ENCODE measurements around the gene ZBTB20. TPM values are rescaled to one million over a fixed set of nuclear protein-coding genes. Genes with fewer than 3 reads are reported as not detected.

The ZBTB20 gene
- total RNA-seq, 1 donor from 2014 or later, result 28.5 TPM

DNA sequence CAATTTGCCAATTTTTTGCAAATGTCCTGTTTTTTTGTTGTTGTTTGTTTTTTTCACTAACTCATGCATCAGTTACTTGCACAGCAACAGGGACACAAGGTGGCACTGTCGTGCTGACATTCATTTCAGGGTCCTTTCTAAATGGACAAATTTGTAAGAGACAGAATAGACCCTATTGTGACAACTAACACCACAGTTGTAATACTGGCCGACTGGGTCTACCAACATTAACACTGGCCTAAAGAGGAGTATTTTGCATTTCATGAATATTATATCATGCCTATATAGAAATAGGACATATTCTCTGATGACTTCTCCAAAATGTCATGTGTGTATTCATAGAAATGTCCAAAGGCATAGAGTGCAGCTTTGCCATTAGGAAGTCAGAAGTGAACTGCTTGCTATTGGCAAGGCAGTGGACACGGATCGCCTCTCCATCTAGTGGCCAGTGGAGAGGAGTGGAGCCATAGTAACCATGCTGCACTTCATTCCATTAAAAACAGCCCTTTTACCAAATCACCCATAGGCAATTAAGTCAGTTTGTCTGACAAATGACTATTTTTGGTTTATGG lies 54.8 kb downstream of the ZBTB20 start:
- DNase-seq (ENCODE audit: extremely low read depth, low read depth, low spot score), result no peak

DNA sequence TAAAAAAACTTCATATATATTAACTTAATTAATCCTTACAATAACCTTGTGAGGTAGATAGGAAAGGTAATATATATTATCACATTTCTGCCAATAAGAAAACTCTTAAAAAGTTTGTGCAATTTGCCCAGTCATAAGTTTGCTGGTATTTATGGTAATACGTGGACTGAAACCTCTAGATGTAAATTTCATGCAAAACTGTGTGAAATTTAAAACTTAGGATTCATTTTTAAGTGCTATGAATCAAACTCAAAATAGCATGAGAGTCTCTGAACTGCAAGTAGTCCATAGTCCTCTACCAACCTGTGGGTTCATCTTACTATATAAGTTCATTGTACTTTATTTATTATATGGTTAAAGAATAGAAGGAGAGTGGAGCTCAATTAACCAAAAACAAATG lies 56.4 kb downstream of the ZBTB20 start:
- DNase-seq (ENCODE audit: extremely low read depth, low read depth, low spot score), result no peak

DNA sequence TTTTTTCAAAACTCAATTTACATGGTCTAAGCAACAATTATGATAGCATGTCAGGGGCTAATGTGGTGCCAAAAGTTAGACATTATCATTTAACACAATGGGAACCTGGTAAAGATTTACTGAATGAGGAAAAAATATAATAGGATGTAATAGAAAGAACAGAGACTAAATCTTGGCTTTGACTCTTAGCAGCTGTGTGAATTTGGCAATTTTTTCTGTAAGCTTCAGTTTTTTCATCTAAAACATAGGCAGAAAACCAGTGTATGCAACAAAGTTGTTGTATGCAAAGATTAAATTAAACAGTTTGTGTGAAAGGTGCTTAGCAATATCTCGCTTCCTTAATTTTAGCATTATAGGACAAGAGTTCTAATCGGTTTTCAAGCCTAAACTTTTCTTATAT lies 57.6 kb downstream of the ZBTB20 start:
- DNase-seq (ENCODE audit: extremely low read depth, low read depth, low spot score), result no peak

DNA sequence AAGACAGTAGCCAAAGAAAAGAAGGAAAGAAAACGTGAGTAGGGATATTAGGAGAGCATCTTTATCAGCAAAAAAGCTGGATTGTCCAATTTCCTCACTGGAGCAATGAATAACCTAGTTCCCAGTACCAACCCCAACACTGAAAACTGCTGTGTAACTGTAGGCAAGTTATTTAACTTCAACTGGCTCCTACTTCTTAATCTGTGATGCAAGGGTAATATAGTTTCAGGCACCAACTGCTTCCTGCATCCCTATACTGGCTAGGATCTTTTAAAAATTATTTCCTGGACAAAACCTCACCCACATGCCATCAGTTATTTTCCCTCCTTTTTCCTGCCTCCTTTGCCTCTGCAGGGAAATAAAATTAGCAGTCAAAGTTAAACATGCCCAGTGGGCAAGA lies 59.6 kb downstream of the ZBTB20 start:
- DNase-seq (ENCODE audit: extremely low read depth, low read depth, low spot score), result no peak

DNA sequence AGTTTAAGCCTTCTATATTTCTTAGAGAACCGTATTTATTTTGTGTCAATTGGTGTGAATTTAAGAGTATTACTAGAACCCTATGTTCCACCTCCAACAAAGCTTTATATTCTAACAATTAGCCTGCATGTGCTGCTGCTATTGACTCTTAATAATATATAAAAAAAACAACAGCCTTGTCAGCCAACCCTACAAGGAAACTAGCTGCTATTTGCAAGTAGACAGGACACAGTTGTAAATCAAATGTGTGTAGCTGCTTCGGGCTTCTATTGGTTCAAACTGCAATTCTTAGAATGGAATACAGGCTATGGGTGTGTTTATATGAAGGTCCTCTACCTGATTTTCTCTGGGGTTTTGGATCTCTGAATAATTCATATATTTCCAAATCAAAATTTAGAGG lies 60.7 kb downstream of the ZBTB20 start:
- DNase-seq (ENCODE audit: extremely low read depth, low read depth, low spot score), result no peak

DNA sequence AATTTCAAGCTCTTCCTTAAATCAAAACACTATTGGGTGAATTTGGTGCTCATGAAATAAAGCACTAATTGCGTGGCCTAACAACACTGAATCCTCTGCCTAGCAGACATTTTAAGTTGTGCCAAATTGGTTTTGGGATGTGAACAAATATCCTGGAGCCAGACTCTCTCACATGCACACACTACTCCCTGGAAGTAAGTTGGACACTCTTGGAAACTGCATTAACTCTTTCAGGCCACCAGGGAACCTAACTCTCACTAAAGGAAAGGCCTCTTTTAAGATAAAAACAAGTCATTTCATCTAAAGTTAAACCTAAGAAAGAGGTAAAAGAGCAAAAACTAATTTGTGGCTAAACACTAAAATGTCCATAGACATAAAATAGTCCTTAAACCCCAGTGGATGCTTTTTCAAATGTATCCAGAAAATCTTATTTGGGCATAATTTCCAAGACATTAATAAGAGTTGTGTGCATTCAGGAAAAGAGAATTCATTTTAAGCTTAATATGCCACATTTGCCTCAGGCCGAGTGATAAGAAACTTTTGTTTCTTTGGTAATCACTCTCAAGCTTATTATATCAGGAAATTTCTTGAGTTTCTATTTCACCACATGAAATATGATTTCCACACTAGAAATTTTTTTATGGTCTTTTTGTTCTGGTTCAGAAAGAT lies 61.8 kb downstream of the ZBTB20 start:
- no peak for DNase-seq (ENCODE audit: extremely low read depth, low read depth, low spot score)

DNA sequence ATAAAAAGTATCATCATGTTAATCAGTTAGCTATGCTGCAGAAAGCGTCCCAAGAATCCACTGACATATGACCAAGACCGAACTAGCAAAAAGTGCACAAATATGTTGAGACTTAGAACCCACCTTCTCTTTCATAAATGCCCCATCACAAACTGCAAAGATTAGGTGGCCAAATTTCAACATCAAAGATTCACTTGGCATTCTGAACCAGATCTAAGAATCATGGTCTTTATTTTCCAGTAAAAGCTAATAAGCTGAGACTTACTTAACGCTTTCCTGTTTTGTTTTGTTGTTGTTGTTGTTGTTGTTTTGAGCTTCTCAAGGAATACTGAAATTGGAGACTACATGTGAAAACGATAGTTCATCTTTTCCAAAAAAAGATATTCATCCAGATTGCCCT lies 62.4 kb downstream of the ZBTB20 start:
- DNase-seq (ENCODE audit: extremely low read depth, low read depth, low spot score), result no peak

DNA sequence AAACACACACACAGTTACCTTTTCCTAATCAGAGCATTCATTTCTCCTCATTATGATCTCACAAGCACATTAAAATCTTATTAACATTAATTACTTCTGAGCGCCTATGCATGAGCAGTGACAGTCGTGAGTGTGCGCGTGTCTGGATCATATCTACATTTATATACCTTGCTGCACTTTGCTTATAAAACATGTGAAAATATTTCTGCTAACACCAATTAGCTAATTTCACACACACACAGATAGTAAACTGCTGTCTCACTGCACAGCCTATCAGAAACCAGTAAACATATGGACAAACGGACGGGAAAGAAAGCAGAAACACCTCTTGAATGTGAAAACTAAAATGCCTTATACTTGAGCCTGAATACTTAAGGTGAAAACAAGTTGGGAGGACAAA lies 64.8 kb downstream of the ZBTB20 start:
- no peak for DNase-seq (ENCODE audit: extremely low read depth, low read depth, low spot score)

DNA sequence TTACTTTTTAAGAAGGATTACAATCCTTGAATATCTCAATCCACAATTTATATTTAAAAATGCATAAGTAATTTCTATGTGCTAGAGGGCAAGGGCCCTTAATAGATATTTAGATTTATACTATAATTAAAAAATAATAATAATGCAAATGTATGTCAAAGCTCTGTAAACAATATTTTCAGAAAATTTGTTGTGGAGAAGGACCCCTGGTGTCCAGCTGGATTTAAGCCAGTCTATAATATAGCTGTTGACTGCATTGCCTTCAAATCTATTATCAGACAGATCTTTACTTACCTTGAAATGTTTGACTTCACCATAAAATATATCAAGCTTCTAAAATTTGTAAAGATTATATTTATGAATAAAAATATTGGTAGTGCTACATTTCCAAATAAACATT lies 65.6 kb downstream of the ZBTB20 start:
- no peak for DNase-seq (ENCODE audit: extremely low read depth, low read depth, low spot score)

DNA sequence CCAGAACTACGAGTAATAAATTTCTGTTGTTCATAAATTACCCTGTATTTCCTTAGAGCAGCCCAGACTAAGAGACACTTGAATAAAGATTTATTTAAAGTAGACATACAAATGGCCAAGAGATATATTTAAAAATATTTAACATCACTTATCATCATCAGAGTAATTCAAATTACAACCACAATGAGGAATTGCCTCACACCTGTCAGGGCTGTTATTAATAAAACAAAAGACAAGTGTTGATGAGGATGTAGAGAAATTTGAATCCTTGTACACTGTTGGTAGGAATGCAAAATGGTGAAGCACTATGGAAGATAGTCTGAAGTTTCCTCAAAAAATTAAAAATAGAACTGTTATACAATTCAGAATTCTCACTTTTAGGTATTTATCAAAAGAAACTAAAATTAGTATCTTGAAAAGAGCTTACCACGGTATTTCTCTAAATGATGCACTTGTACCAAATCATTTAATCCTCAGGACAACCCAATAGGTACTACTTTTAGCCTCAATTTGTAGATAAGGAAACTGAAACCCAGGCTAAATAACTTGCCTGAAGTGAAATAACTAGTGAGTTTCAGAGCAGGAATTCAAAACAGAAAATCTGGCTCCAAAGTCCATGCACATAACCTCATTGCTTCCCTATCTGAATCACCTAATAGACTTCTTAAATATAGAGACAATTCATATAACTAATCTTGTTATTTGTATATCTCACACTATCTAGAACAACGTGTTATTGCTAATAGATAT lies 69.4 kb downstream of the ZBTB20 start:
- DNase-seq (ENCODE audit: extremely low read depth, low read depth, low spot score), result no peak

DNA sequence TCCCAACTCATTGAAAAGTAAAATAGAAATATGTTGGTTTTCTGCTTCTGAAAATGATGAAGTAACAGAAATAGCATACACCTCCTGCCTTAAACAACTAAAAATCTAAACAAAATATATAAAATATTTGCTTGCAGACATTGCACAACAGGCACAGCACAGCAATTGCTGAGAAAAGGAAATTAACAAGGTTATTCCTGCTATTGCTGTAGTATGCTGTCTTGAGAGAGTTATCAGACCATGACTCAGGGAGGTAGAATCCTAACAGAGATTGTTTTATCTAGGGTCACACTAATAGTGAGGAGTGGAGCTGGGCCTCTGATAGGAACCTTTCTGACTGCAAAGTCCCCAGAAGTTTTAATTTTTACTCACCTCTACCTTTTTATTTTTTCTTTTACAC lies 72.6 kb downstream of the ZBTB20 start:
- no peak for DNase-seq (ENCODE audit: extremely low read depth, low read depth, low spot score)

DNA sequence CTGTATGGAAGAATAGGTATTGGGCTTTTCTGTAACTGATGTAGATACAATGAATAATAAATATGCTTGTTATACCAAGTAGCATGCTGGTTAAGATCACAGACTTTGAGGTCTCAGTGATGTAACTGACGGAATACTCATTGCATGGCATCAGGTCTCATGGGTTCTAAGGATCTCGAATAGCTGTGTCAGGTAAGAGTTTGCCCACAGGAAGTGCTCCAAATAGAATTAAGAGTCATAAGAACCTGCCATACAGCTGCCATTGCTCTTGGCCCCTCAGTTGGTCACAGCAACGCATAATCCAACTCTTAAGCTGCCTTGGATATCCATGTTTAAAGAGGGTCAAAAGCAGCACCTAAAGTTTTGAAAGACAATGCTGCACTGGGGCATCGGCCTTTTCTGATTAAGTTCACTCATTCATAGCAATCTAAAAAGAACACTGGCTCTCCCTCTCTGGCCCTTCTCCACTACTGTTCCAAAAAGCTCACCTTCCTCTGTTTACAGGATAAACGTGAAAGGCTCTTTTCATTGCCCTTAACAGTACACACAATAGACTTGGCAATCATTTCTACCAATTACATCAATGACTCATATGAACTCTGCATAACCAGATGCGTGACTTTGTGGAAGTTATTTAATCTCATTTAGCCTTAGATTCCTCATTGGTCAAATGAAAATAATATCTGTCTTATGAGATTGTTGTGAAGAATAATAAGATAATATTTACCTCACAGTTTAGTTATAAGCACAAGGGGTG lies 74.6 kb downstream of the ZBTB20 start:
- DNase-seq (ENCODE audit: extremely low read depth, low read depth, low spot score), result peak; percentile 36

DNA sequence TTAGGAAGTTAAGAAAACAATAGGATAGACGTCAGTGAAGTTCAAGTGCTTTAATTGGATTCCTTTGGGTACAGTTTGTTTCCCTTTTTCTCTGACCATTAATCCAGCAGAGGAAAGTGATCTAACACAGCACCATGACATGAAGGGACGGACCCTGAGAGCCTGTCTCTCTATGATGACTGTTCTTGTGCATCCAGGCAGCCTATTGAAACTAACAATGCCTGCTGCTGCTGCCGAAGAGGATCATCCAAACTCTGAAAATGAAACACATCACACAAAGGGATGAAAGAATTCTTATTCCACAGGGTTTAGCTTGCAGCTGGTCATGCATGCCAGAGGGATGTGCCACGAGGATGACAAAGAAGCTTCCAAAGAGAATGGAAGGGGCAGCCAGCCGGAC lies 75.5 kb downstream of the ZBTB20 start:
- peak; percentile 33 for DNase-seq (ENCODE audit: extremely low read depth, low read depth, low spot score)

DNA sequence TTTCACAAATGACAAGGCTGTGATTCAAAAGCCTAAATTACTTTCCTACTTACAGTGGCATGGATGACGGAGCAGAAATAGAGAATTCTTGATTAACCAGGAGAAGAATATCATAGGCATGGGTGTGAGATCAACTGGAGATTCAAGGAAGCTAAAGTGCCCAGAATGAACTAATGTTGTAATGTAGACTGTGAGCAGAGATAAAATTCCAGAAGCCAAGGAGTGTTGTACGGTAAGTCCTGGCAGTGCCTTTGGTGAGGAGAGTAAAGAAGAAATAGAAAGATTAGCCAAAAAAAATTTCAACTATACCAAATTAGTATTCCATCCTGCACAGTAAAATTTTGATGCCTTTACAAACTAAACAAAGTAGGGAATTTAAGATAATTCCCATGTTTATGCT lies 75.9 kb downstream of the ZBTB20 start:
- no peak for DNase-seq (ENCODE audit: extremely low read depth, low read depth, low spot score)

DNA sequence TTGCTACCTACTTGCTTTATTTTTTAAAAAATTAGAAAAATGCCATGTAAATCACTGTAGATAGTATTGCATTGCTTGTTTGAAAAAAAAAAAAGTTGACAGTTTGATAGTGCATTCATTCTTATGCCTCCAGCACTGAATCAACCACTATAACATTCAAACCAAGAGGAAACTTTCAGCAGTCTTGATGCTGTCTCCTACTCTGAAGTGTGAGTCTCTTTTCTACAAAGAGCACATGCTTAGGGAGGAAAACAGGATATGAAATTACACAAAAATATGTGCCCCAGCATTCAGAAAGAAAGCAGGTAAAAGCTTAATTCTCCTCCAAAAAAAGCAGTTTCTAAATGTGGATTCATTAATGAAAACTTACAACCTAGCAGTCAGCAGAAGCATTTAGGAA lies 78.3 kb downstream of the ZBTB20 start:
- no peak for DNase-seq (ENCODE audit: extremely low read depth, low read depth, low spot score)

DNA sequence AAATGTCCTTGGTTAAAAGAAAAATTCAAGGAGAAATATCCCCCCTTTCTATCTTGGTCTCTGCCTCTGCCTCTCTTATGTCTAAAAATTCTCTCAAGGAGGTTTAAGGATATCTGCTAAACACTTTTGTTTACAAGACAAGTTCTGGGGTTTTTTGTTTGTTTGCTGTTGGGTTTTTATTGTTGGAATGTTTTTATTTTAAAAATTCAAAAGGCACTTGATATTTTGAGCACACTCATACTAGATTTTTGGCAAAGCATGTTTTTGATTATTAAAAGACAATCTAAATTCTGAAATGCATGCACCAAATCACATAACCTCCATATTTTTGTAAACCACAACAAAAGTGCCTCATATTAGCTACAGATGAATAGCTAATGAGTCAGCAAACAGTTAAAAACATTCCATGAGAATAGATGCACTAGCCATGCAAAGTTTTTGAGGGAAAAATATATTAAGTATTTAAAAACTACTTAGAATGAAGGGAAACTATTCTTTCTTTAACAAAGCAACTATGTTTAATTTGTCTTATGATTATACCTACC lies 84.6 kb downstream of the ZBTB20 start:
- DNase-seq (ENCODE audit: extremely low read depth, low read depth, low spot score), result no peak

DNA sequence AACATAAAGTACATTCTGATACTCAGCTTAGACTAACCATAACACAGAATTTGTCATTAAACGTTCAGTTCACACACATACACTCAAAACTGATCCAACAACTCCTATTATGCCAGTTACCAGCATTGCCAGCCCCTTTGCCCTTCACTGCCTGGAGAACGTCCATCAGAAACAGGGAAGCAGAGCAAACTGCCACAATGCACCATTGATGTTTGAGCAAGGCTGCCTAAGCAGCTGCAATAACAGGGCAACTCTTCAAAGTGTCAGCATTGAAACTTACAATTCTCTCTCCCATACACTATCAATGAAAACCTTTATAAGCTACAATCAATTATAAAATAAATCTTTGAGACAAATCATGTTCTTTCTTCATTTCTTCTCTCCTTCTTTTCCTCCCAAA lies 85.1 kb downstream of the ZBTB20 start:
- no peak for DNase-seq (ENCODE audit: extremely low read depth, low read depth, low spot score)

DNA sequence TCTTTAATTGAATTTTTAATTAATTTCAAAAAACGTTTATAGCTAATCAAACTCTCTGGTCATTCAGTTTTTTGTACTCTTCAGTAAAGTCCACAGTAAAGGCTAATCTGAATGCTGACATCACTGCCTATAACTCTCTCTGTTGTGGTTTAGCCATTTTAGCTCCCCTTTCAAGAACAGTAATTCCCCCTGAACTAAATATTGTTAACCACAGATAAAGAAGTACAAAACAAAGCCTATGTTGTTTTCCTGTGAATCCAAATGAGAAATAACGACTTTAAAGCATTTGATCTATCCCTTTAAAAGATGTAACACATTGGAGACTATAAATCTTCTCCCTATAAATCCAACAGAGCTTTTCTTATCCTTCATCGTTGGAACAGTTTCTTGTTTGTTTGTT lies 94.2 kb downstream of the ZBTB20 start:
- no peak for DNase-seq (ENCODE audit: extremely low read depth, low read depth, low spot score)

DNA sequence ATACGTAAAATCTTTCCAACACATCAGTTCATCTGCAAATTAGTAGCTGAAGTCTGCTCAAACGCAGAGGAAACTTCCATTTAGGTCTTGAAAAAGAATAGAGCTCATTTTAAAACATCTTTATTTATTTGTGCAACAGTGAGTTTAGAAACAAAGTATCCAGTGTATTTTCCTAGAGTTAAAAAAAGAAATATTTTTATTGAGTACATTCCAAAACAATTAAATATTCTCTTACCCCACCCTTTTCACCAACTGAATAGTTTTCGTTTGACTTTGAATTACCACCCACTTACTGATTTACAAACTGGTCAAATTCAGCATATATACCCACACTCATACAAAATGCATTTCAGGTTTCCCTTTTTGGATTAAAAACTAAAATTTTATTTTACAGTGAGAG lies 104.7 kb downstream of the ZBTB20 start:
- DNase-seq (ENCODE audit: extremely low read depth, low read depth, low spot score), result no peak

DNA sequence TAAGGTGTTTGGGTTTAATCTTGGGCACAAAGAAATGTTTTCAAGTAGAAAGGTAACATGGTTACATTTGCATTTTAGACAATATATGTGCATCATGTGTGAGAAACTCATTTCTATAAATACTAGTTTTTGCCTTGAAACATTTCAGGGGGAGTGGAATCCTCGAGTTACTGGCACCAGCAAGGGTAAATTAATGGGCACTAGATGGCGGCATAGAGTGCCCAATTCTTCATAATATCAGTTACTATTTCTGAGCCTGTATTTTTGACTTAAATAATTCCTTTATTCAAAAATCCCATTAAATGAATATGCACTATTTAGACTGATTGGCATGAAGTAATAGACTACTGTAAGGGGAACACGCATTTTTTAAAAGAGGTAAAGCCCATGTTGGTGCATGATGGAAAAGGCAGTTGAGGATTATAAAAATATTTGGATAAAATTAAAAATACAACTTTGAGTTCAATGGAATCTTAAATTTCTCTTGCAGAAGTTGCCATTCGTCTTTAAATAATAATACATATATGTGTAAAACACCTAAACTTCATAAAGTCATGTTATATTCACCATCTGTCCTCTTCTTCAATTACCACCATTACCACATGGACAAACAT lies 106.3 kb downstream of the ZBTB20 start:
- peak; percentile 29 for DNase-seq (ENCODE audit: extremely low read depth, low read depth, low spot score)

DNA sequence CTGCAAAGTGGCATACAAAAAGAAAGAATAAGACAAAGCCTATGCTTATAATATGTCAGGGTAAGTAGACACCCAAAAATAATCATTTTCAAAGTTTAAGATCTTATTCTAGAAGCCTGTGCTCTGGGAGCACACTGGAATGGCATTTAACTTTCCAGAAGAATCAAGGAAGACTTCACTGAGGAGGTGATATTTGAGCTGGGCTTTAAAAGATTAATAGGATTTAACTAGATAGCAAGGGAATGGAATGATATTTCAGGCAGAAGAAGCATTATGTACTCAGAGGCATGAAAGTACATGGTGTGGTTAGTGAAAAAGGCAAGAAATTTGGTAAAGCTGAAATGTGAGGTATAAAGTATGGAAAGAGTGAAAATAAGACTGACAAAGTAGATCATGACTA lies 106.8 kb downstream of the ZBTB20 start:
- no peak for DNase-seq (ENCODE audit: extremely low read depth, low read depth, low spot score)

Measured in glomerular endothelial cell (primary cell).